ENCODE measurements around the gene MED14. TPM values are rescaled to one million over a fixed set of nuclear protein-coding genes. Genes with fewer than 3 reads are reported as not detected.

Gene MED14
- total RNA-seq, 1 donor from 2014 or later: 40.5 TPM

DNA sequence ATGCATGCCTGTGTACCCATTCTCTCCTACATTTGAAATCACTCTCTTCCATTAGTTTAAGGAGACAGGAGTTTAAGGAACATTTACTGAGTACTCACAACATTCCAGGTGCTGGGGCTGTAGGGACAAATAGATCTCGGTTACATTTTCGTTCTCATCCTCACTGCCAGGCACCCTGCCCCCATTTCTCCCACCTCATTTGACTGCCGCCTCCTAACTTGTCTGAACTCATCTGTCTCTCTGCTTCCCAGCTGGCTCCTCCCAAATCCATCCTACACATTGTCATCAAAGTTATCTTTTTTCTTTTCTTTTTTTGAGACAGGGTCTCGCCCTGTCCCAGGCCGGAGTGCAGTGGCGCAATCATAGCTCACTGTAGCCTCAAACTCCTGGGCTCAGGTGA is 131.9 kb downstream of the MED14 start:
- no peak for DNase-seq (ENCODE audit: low spot score)

Other genes with a start within 250 kb of the MED14 start
- 111 TPM for gene ATP6AP2, start 154.6 kb downstream of the MED14 start, total RNA-seq
- gene MPC1L, start 112.1 kb downstream of the MED14 start, total RNA-seq: not detected
- 12.3 TPM for gene CXorf38, start 88.0 kb downstream of the MED14 start, total RNA-seq

Measured in mucosa of gallbladder (tissue), 1 donor.